NCI-H748 (cell line): ENCODE data around the gene B3GALT6.

Experiments
- DNase-seq: peaks from one replicate; lab custom pipeline; 2025; ENCODE audit not compliant: unreplicated experiment; lab: John Stamatoyannopoulos, UW

B3GALT6 gene

GRCh38 chr1:1281533-1282321 is 49.7 kb downstream of the B3GALT6 start:
- no peak for DNase-seq

- no peak for DNase-seq
These were observed 51.0 kb downstream of the B3GALT6 start for GRCh38 chr1:1282998-1283397.

- peak; percentile 12 for DNase-seq
These were observed 51.8 kb downstream of the B3GALT6 start for GRCh38 chr1:1283821-1284220.
